ENCODE results near the gene IL34.

- no peak for TF ChIP-seq CTCF (IDR thresholded peaks at IDR 0.05; ENCODE audit: borderline replicate concordance, extremely low read depth, low read length, poor library complexity, severe bottlenecking)
- TF ChIP-seq EZH2 (IDR thresholded peaks at IDR 0.05; ENCODE audit: borderline replicate concordance, low read depth, low read length, severe bottlenecking), result no peak
Observed at GRCh38 chr16:70656712-70657263, 10.4 kb downstream of the IL34 start.
